Loucy (cell line): Measurements from ENCODE around the gene MYO18B.

Experiments
- CTCF ChIP-seq: fragments of 200-600 bp; sonication (generic); conservative IDR thresholded peaks from 2 replicates; pipeline ENCODE4 v1.5.1; 2014; ENCODE audit warnings: mild to moderate bottlenecking, antibody characterized with exemption, low read length
- EZH2phosphoT487 ChIP-seq: fragments of 200-600 bp; IDR thresholded peaks from 2 replicates; pipeline ENCODE4 v1.6.1; 2018; ENCODE audit warnings: antibody characterized with exemption, mild to moderate bottlenecking, moderate library complexity, borderline replicate concordance

DNA sequence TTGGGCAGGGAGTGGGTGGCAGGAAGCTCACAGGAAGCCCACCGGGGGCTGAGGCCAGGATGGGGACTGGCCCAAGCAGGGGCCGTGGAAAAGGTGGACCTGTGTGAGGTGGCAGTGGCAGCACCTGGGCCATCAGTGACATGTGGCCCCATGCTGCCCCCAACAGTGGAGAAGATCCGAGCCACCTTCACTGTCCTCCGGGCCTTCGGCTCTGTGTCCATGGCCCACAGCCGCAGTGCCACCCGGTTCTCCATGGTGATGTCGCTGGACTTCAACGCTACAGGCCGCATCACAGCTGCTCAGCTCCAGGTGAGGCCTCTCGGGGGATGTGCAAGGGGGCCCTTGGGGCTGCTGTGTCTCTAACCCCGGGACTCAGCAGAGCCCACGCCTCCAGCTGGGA, 37.9 kb downstream of the MYO18B start:
- no peak for TF ChIP-seq CTCF
- no peak for TF ChIP-seq EZH2phosphoT487
